ENCODE results near the gene CEBPB. TPM values are rescaled to one million over a fixed set of nuclear protein-coding genes. Genes with fewer than 3 reads are reported as not detected.

Gene CEBPB
- total RNA-seq, 1 donor from 2014 or later = 360 TPM

GRCh38 chr20:50196248-50196647 lies 5.6 kb downstream of the CEBPB start:
- H3K9me3 ChIP-seq = no peaks in the 10 kb centered on the region
- TF ChIP-seq CTCF (IDR thresholded peaks at IDR 0.05) = no peak
- no peak for DNase-seq (ENCODE audit: low spot score in 2 of 2)
- no peaks in the 10 kb centered on the region for H3K27me3 ChIP-seq
- peaks cover 8 to 11% of the 10 kb centered on the region in 2 donors for H3K4me1 ChIP-seq
- peak overlapping the region in 1 of 2 donors; percentile 2 for H3K27ac ChIP-seq
- no peak overlapping the region for H3K4me3 ChIP-seq
- intact Hi-C loops (cut with DNase I) = no loop called here
- peaks cover 17 to 44% of the 10 kb centered on the region in 2 donors for H3K36me3 ChIP-seq

GRCh38 chr20:50196896-50197295 lies 6.3 kb downstream of the CEBPB start:
- Histone ChIP-seq H3K27ac (peak overlapping the region; percentile 2 to 15), H3K4me1 (peaks cover 8 to 11% of the 10 kb centered on the region in 2 donors), H3K4me3 (no peak overlapping the region), H3K27me3 (no peaks in the 10 kb centered on the region), H3K36me3 (peaks cover 17 to 39% of the 10 kb centered on the region in 2 donors), H3K9me3 (no peaks in the 10 kb centered on the region)
- intact Hi-C loops (cut with DNase I) = no loop called here
- no peak for TF ChIP-seq CTCF (IDR thresholded peaks at IDR 0.05)
- no peak for DNase-seq (ENCODE audit: low spot score in 2 of 2)

GRCh38 chr20:50197463-50198179 lies 7.0 kb downstream of the CEBPB start:
- Histone ChIP-seq H3K9me3 (no peaks in the 10 kb centered on the region), H3K27me3 (no peaks in the 10 kb centered on the region), H3K27ac (no peak overlapping the region), H3K4me3 (no peak overlapping the region), H3K36me3 (peaks cover 15 to 37% of the 10 kb centered on the region in 2 donors), H3K4me1 (peaks cover 8 to 11% of the 10 kb centered on the region in 2 donors)
- intact Hi-C loops (cut with DNase I) = no loop called here
- no peak for DNase-seq (ENCODE audit: low spot score in 2 of 2)
- no peak for TF ChIP-seq CTCF (IDR thresholded peaks at IDR 0.05)

GRCh38 chr20:50198180-50198666 lies 7.6 kb downstream of the CEBPB start:
- H3K9me3 ChIP-seq = no peaks in the 10 kb centered on the region
- intact Hi-C loops (cut with DNase I) = no loop called here
- no peak for DNase-seq (ENCODE audit: low spot score in 2 of 2)
- peaks cover 8 to 11% of the 10 kb centered on the region in 2 donors for H3K4me1 ChIP-seq
- H3K27ac ChIP-seq = no peak overlapping the region
- H3K27me3 ChIP-seq = no peaks in the 10 kb centered on the region
- H3K36me3 ChIP-seq = peaks cover 12 to 31% of the 10 kb centered on the region in 2 donors
- no peak for TF ChIP-seq CTCF (IDR thresholded peaks at IDR 0.05)
- no peak overlapping the region for H3K4me3 ChIP-seq

- Histone ChIP-seq H3K27ac (no peak overlapping the region), H3K4me1 (peaks cover 8 to 11% of the 10 kb centered on the region in 2 donors), H3K36me3 (peaks cover 12 to 26% of the 10 kb centered on the region in 2 donors), H3K9me3 (no peaks in the 10 kb centered on the region), H3K27me3 (no peaks in the 10 kb centered on the region), H3K4me3 (no peak overlapping the region)
- intact Hi-C loops (cut with DNase I) = no loop called here
- DNase-seq (ENCODE audit: low spot score in 2 of 2) = no peak
- no peak for TF ChIP-seq CTCF (IDR thresholded peaks at IDR 0.05)
These were observed 8.1 kb downstream of the CEBPB start for GRCh38 chr20:50198716-50199115.
